H1 (cell line): ENCODE results near the gene ITPRIPL2. TPM values are rescaled to one million over a fixed set of nuclear protein-coding genes. Genes with fewer than 3 reads are reported as not detected.

Source experiments
- CTCF ChIA-PET: fragments of 300-600 bp; sonication (Branson Sonifier 250); formaldehyde crosslinking; loops from one replicate; lab custom pipeline; 2021; ENCODE audit not compliant: partially characterized antibody; lab: Charles Lee
- POLR2A ChIA-PET: fragments of 300-600 bp; sonication (Branson Sonifier 250); formaldehyde crosslinking; loops from one replicate; lab custom pipeline; 2021; ENCODE audit warnings: inconsistent platforms; ENCODE audit not compliant: partially characterized antibody; lab: Charles Lee
- DNase-seq, 2 experiments: peaks; one replicate each; pipeline versions ENCODE4 v3.0.0 to v3.0.0-alpha.2; 2010 to 2022; ENCODE audit warnings: low spot score in 2 of 2, low read depth in 1 of 2, mixed read lengths in 1 of 2
- FAIRE-seq: peaks from 2 replicates; lab custom pipeline; 2011; peaks lifted over from hg19 to GRCh38; lab: Jason Lieb, UNC
- H2AFZ ChIP-seq: 2 replicates; pipeline ENCODE4 v1.8.1; 2012; ENCODE audit warnings: low read length, inconsistent platforms
- H2AK5ac ChIP-seq: 2 replicates; pipeline ENCODE4 v1.6.1; 2013; ENCODE audit warnings: low read depth, low read length
- H2BK120ac ChIP-seq: replicated peaks from 2 replicates; pipeline ENCODE3; 2013; ENCODE audit warnings: low read depth, low read length, inconsistent platforms
- H2BK12ac ChIP-seq: 2 replicates; pipeline ENCODE4 v1.6.1; 2013; ENCODE audit warnings: low read depth, low read length
- H2BK15ac ChIP-seq: 2 replicates; pipeline ENCODE4 v1.6.1; 2013; ENCODE audit warnings: low read length
- H2BK20ac ChIP-seq: 2 replicates; pipeline ENCODE4 v1.6.1; 2013; ENCODE audit warnings: low read length
- H2BK5ac ChIP-seq: 2 replicates; pipeline ENCODE4 v1.6.1; 2013; ENCODE audit warnings: low read depth, low read length
- H3K14ac ChIP-seq: 2 replicates; pipeline ENCODE4 v1.6.1; 2013; ENCODE audit warnings: inconsistent platforms; ENCODE audit not compliant: insufficient read length
- H3K18ac ChIP-seq: 2 replicates; pipeline ENCODE4 v1.6.1; 2013; ENCODE audit warnings: low read length; ENCODE audit errors: extremely low read depth
- H3K23ac ChIP-seq: 2 replicates; pipeline ENCODE4 v1.6.1; 2013; ENCODE audit warnings: inconsistent platforms; ENCODE audit not compliant: insufficient read length
- H3K23me2 ChIP-seq: 2 replicates; pipeline ENCODE4 v1.6.1; 2013; ENCODE audit warnings: low read depth, low read length
- H3K27ac ChIP-seq: 2 replicates; pipeline ENCODE4 v1.6.1; 2011; ENCODE audit warnings: low read depth, low read length, inconsistent platforms
- H3K27me3 ChIP-seq, 4 experiments: replicated peaks in 1 of 4; 1 replicate in 1 of 4; 2 replicates in 3 of 4; pipeline versions ENCODE4 v1.6.1 to v1.8.1; 2011 to 2013; ENCODE audit warnings: low read length in 3 of 4, mild to moderate bottlenecking in 3 of 4, inconsistent platforms in 2 of 4, mixed read lengths in 2 of 4, moderate library complexity in 1 of 4; ENCODE audit not compliant: control insufficient read depth in 3 of 4, insufficient read depth in 3 of 4; ENCODE audit errors: extremely low read depth in 1 of 4
- H3K36me3 ChIP-seq, 4 experiments: 2 replicates each; pipeline versions ENCODE4 v1.6.1 to v1.8.1; 2011 to 2013; ENCODE audit warnings: mild to moderate bottlenecking in 4 of 4, low read length in 3 of 4, moderate library complexity in 2 of 4, control low read depth in 1 of 4, inconsistent platforms in 1 of 4; ENCODE audit not compliant: insufficient read depth in 4 of 4, control insufficient read depth in 2 of 4
- H3K4ac ChIP-seq: replicated peaks from 2 replicates; pipeline ENCODE3; 2013; ENCODE audit warnings: low read length, low read depth, mixed read lengths, inconsistent platforms; ENCODE audit not compliant: insufficient read length
- H3K4me1 ChIP-seq, 4 experiments: replicated peaks in 1 of 4; 1 replicate in 1 of 4; 2 replicates in 3 of 4; pipeline versions ENCODE4 v1.6.1 to v1.8.1; 2011 to 2013; ENCODE audit warnings: low read length in 3 of 4, inconsistent platforms in 2 of 4, mixed read lengths in 1 of 4; ENCODE audit not compliant: insufficient read depth in 4 of 4, control insufficient read depth in 3 of 4
- H3K4me2 ChIP-seq, 2 experiments: 2 replicates each; pipeline versions ENCODE4 v1.6.1 to v1.8.1; 2011 to 2013; ENCODE audit warnings: low read depth in 2 of 2, low read length in 2 of 2, control low read depth in 1 of 2, inconsistent platforms in 1 of 2, mild to moderate bottlenecking in 1 of 2; ENCODE audit not compliant: insufficient read depth in 1 of 2
- H3K4me3 ChIP-seq, 4 experiments: fragments of 200-600, 300-600 bp in 1 of 4; sonication (generic), shearing (Covaris generic), sonication (Bioruptor Twin) in 1 of 4; 2 replicates each; pipeline versions ENCODE4 v1.5.1 to v1.8.1; 2011 to 2016; ENCODE audit warnings: low read length in 4 of 4, low read depth in 3 of 4, control low read depth in 2 of 4, inconsistent platforms in 2 of 4, mild to moderate bottlenecking in 2 of 4, mixed read lengths in 1 of 4, moderate library complexity in 1 of 4; ENCODE audit not compliant: insufficient read depth in 2 of 4; ENCODE audit errors: extremely low read depth in 1 of 4
- H3K56ac ChIP-seq: replicated peaks from 2 replicates; pipeline ENCODE3; 2013; ENCODE audit warnings: low read depth, mild to moderate bottlenecking, mixed read lengths, low read length, inconsistent platforms; ENCODE audit not compliant: insufficient read length
- H3K79me1 ChIP-seq: 2 replicates; pipeline ENCODE4 v1.6.1; 2013; ENCODE audit warnings: low read depth, low read length, control low read depth
- H3K79me2 ChIP-seq, 2 experiments: 2 replicates each; pipeline versions ENCODE4 v1.6.1 to v1.8.1; 2012 to 2013; ENCODE audit warnings: low read length in 2 of 2, mild to moderate bottlenecking in 2 of 2, inconsistent platforms in 1 of 2; ENCODE audit not compliant: insufficient read depth in 2 of 2, control insufficient read depth in 1 of 2
- H3K9ac ChIP-seq, 4 experiments: replicated peaks in 1 of 4; 1 replicate in 1 of 4; 2 replicates in 3 of 4; pipeline versions ENCODE4 v1.6.1 to v1.8.1; 2011 to 2013; ENCODE audit warnings: low read depth in 3 of 4, low read length in 3 of 4, control low read depth in 2 of 4, mild to moderate bottlenecking in 2 of 4, moderate library complexity in 2 of 4, inconsistent platforms in 1 of 4; ENCODE audit errors: extremely low read depth in 1 of 4
- H3K9me3 ChIP-seq, 2 experiments: 2 replicates each; pipeline versions ENCODE4 v1.6.1 to v1.8.1; 2012 to 2013; ENCODE audit warnings: mild to moderate bottlenecking in 2 of 2, moderate library complexity in 2 of 2, control low read depth in 1 of 2, inconsistent platforms in 1 of 2, low read depth in 1 of 2, low read length in 1 of 2, mixed read lengths in 1 of 2; ENCODE audit not compliant: insufficient read depth in 2 of 2
- H4K20me1 ChIP-seq, 2 experiments: replicated peaks in 1 of 2; 2 replicates each; pipeline versions ENCODE3 to v1.8.1; 2011 to 2013; ENCODE audit warnings: inconsistent platforms in 2 of 2, low read length in 2 of 2, mild to moderate bottlenecking in 1 of 2; ENCODE audit not compliant: insufficient read depth in 2 of 2, control insufficient read depth in 1 of 2
- H4K5ac ChIP-seq: 2 replicates; pipeline ENCODE4 v1.6.1; 2013; ENCODE audit warnings: low read length, low read depth, mixed read lengths, inconsistent platforms; ENCODE audit not compliant: insufficient read length
- H4K8ac ChIP-seq: 2 replicates; pipeline ENCODE4 v1.8.0; 2013; ENCODE audit warnings: mild to moderate bottlenecking, moderate library complexity, low read length, inconsistent platforms; ENCODE audit not compliant: insufficient read depth; ENCODE audit errors: extremely low read depth
- H4K91ac ChIP-seq: replicated peaks from 2 replicates; pipeline ENCODE3; 2013; ENCODE audit warnings: low read length, mixed read lengths, inconsistent platforms; ENCODE audit not compliant: insufficient read length
- BRCA1 ChIP-seq: IDR thresholded peaks from 2 replicates; pipeline ENCODE4 v1.6.1; 2012; ENCODE audit warnings: low read depth, low read length, improper control_type of control experiment
- CHD1 ChIP-seq: IDR thresholded peaks from 2 replicates; pipeline ENCODE4 v1.6.1; 2012; ENCODE audit warnings: low read depth, low read length, improper control_type of control experiment
- EZH2 ChIP-seq: fragments of 200-600 bp; sonication (generic); IDR thresholded peaks from 2 replicates; pipeline ENCODE4 v1.7.1; 2012; ENCODE audit warnings: low read depth, mild to moderate bottlenecking, moderate library complexity, low read length, inconsistent platforms; ENCODE audit not compliant: severe bottlenecking
- GTF2F1 ChIP-seq: IDR thresholded peaks from 2 replicates; pipeline ENCODE4 v1.6.1; 2012; ENCODE audit warnings: low read depth, low read length, improper control_type of control experiment, borderline replicate concordance
- JUND ChIP-seq: IDR thresholded peaks from 2 replicates; pipeline ENCODE4 v1.6.1; 2011; ENCODE audit warnings: mild to moderate bottlenecking, improper control_type of control experiment, low read length
- SAP30 ChIP-seq: fragments of 300-600 bp; sonication (generic); IDR thresholded peaks from 2 replicates; pipeline ENCODE4 v1.7.1; 2012; ENCODE audit warnings: low read length, moderate library complexity, mild to moderate bottlenecking, inconsistent platforms; ENCODE audit not compliant: insufficient read depth, insufficient replicate concordance
- TCF12 ChIP-seq: IDR thresholded peaks from 2 replicates; pipeline ENCODE4 v1.6.1; 2011; ENCODE audit warnings: low read depth, mild to moderate bottlenecking, low read length
- WGBS, 2 experiments: shearing (Covaris generic) in 1 of 2; methylation state at CpG; one replicate each; pipeline versions ENCODE4 v1.1.6 to v1.1.7; 2013 to 2015; ENCODE audit warnings: low lambda C conversion rate in 2 of 2, mixed read lengths in 2 of 2, inconsistent platforms in 1 of 2, low coverage in 1 of 2, missing lambda C conversion rate in 1 of 2; ENCODE audit not compliant: insufficient replicate concordance in 2 of 2, insufficient coverage in 1 of 2, insufficient read length in 1 of 2; ENCODE audit errors: extremely low coverage in 1 of 2, missing lambda C conversion rate in 1 of 2; 5-methylcytosine and 5-hydroxymethylcytosine counted together
- polyA plus RNA-seq, 7 experiments: library from polyadenylated mRNA; depleted of rRNA in 3 of 7; stranded (reverse) in 5 of 7; unstranded in 2 of 7; fragments of >200 nt in 5 of 7; fragments of 200-250 nt in 2 of 7; gene quantifications; 1 replicate in 5 of 7; 2 replicates in 1 of 7; 4 replicates in 1 of 7; pipeline versions ENCODE4 v1.2.1 to v1.2.3, GENCODE V29; 2011 to 2013; ENCODE audit warnings: missing spikeins in 2 of 7, mixed read lengths in 2 of 7
- total RNA-seq: library from RNA; stranded (reverse); fragmentation: NEBNext Ultra II Directional; extraction: Animal tissue kit (Norgen Biotek cat#: 25700); gene quantifications from 2 replicates; pipeline ENCODE4 v1.2.1, GENCODE V29; 2021

ITPRIPL2 gene
- total and polyA plus RNA-seq, 2 of the 8 experiments (the other 6 are each of a cell fraction or from before 2014, with no cell fraction given) = 1.1 to 3.4 TPM

DNA sequence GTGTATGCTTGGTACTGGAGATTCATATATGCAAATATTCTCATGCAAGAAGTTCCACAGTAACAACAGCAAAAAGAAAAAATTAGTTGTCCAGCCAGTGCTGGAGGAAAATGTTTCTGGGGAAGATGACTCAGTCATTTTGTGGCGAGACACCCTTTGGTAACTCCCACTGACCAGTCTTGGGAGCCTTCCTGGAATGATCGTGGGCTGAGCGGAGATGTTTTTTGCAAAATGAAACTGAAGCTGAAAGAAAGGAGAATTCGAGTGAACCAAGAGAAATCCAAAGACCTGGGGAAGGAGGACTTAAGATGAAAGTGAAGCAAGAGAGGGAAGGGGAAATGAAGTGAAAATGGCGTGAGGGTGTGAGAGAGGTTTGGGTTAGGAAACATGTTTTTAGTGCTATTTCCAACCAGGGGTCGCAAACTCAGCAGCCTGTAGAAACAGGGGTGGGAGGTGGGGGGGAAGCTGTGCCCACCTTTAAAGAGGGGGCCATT is 5.2 kb downstream of the ITPRIPL2 start:
- H3K36me3 ChIP-seq = peaks cover 0 to 3% (median 0%) of the 10 kb centered on the region in 4 experiments; a peak in 1 of 8 replicates
- no peak overlapping the region for H3K56ac ChIP-seq
- H3K27me3 ChIP-seq = peaks cover 13 to 23% (median 22%) of the 10 kb centered on the region in 4 experiments
- FAIRE-seq = no peak
- no peak overlapping the region for H2BK5ac ChIP-seq
- no peak overlapping the region for H3K27ac ChIP-seq
- H3K14ac ChIP-seq = no peak overlapping the region
- H3K79me1 ChIP-seq = no peaks in the 10 kb centered on the region
- H4K91ac ChIP-seq = no peak overlapping the region
- no peak overlapping the region for H2BK15ac ChIP-seq
- no peak overlapping the region for H2BK12ac ChIP-seq
- H4K20me1 ChIP-seq = peaks cover 0 to 3% of the 10 kb centered on the region in 2 experiments
- TF ChIP-seq GTF2F1 = no peak
- no peak for TF ChIP-seq JUND
- no peak for TF ChIP-seq SAP30
- no peak for TF ChIP-seq EZH2
- no peak for TF ChIP-seq CHD1
- TF ChIP-seq TCF12 = no peak
- TF ChIP-seq BRCA1 = no peak
- DNase-seq = no peak
- peaks cover 2 to 9% (median 5%) of the 10 kb centered on the region in 4 experiments; a peak in 6 of 7 replicates for H3K4me1 ChIP-seq
- H3K4ac ChIP-seq = no peak overlapping the region
- no peak overlapping the region for H3K23ac ChIP-seq
- H2BK120ac ChIP-seq = no peak overlapping the region
- H4K8ac ChIP-seq = no peak overlapping the region; the same call in 1 of the 2 replicates
- WGBS, 2 experiments = 93 to 100% methylated on average over 1 to 6 of the region's 6 CpGs
- H3K4me2 ChIP-seq = no peak overlapping the region
- no peak overlapping the region for H2AK5ac ChIP-seq
- H3K4me3 ChIP-seq = no peak overlapping the region
- H3K79me2 ChIP-seq = no peaks in the 10 kb centered on the region
- H3K9ac ChIP-seq = no peak overlapping the region
- H2BK20ac ChIP-seq = no peak overlapping the region
- peaks cover 0 to 3% of the 10 kb centered on the region in 2 experiments; a peak in 1 of 4 replicates for H3K9me3 ChIP-seq
- ChIA-PET POLR2A (no interaction called here), CTCF (interaction anchor here (0.5 to 1.8 kb wide), 5 partner anchors 10 to 112 kb away, joined by 3 to 5 read pairs (median 4); no protein-coding TSS in a partner anchor)
- H2AFZ ChIP-seq = no peak overlapping the region
- no peak overlapping the region for H3K18ac ChIP-seq
- peaks cover 5% of the 10 kb centered on the region; the same call in 1 of the 2 replicates for H3K23me2 ChIP-seq
- no peak overlapping the region for H4K5ac ChIP-seq
